A673 (cell line): ENCODE data around the gene FBXL17. TPM values are rescaled to one million over a fixed set of nuclear protein-coding genes. Genes with fewer than 3 reads are reported as not detected.

Experiments used
- BruUV-seq: library from RNA; stranded (reverse); fragments of 400-500 nt; replicated peaks from 2 replicates; lab custom pipeline; 2021; lab: Mats Ljungman, UMichigan
- CTCF ChIA-PET: fragments of 300-600 bp; sonication (Branson Sonifier 250); formaldehyde crosslinking; loops from one replicate; lab custom pipeline; 2022; ENCODE audit warnings: antibody characterized with exemption; lab: Charles Lee
- POLR2A ChIA-PET: fragments of 300-600 bp; sonication (Branson Sonifier 250); formaldehyde crosslinking; loops from one replicate; lab custom pipeline; 2022; ENCODE audit warnings: antibody characterized with exemption; ENCODE audit not compliant: low non-redundant PET; lab: Charles Lee
- DNase-seq: peaks from one replicate; pipeline ENCODE4 v3.0.0-alpha.2; 2015; ENCODE audit warnings: low spot score
- H3K27ac ChIP-seq: fragments of 200-600 bp; sonication (generic); 2 replicates; pipeline ENCODE4 v1.5.1; 2016; ENCODE audit warnings: mixed run types, low read depth, mild to moderate bottlenecking, mixed read lengths, antibody characterized with exemption, low read length; ENCODE audit not compliant: poor library complexity, severe bottlenecking
- H3K27me3 ChIP-seq: fragments of 200-600 bp; sonication (generic); replicated peaks from 2 replicates; pipeline ENCODE4 v1.6.1; 2017; ENCODE audit warnings: mixed run types, low read depth, mild to moderate bottlenecking, mixed read lengths, antibody characterized with exemption, low read length; ENCODE audit not compliant: insufficient read depth, poor library complexity
- H3K36me3 ChIP-seq: fragments of 200-600 bp; sonication (generic); 2 replicates; pipeline ENCODE4 v1.6.1; 2016; ENCODE audit warnings: mixed run types, mild to moderate bottlenecking, mixed read lengths, antibody characterized with exemption, low read length; ENCODE audit not compliant: insufficient read depth, poor library complexity, severe bottlenecking
- H3K4me1 ChIP-seq: fragments of 200-600 bp; sonication (generic); 2 replicates; pipeline ENCODE4 v1.6.1; 2017; ENCODE audit warnings: mixed run types, mild to moderate bottlenecking, mixed read lengths, antibody characterized with exemption, low read length; ENCODE audit not compliant: insufficient read depth, poor library complexity, severe bottlenecking
- H3K4me3 ChIP-seq: fragments of 200-600 bp; sonication (generic); 2 replicates; pipeline ENCODE4 v1.5.1; 2016; ENCODE audit warnings: low read depth, mixed run types, mild to moderate bottlenecking, mixed read lengths, low read length; ENCODE audit not compliant: poor library complexity, severe bottlenecking
- H3K9me3 ChIP-seq: fragments of 200-600 bp; sonication (generic); 2 replicates; pipeline ENCODE4 v1.6.1; 2016; ENCODE audit warnings: mixed run types, low read depth, mild to moderate bottlenecking, mixed read lengths, antibody characterized with exemption, low read length; ENCODE audit not compliant: poor library complexity, severe bottlenecking
- CTCF ChIP-seq: fragments of 300-800, 200-600 bp; sonication (generic); conservative IDR thresholded peaks from 2 replicates; pipeline ENCODE4 v1.5.1; 2017; ENCODE audit warnings: low read depth, mild to moderate bottlenecking, antibody characterized with exemption, low read length, moderate library complexity, mixed read lengths
- EZH2 ChIP-seq: fragments of 200-600 bp; sonication (generic); IDR thresholded peaks from 2 replicates; pipeline ENCODE4 v1.6.1; 2017; ENCODE audit warnings: borderline replicate concordance, low read depth, mild to moderate bottlenecking, mixed read lengths, antibody characterized with exemption, low read length; ENCODE audit not compliant: poor library complexity, severe bottlenecking
- intact Hi-C: fragments of 100-400 bp; cut with micrococcal nuclease; formaldehyde crosslinking; loops from one replicate; pipeline ENCODE4 v1.10.0; 2022; ENCODE audit not compliant: unreplicated experiment
- total RNA-seq: library from RNA; stranded (reverse); gene quantifications from 2 replicates; pipeline ENCODE4 v1.2.3, GENCODE V29; 2021

FBXL17 gene
- total RNA-seq, 1 experiment from 2014 or later: 5.7 TPM

GRCh38 chr5:107913494-107913893, 468.4 kb downstream of the FBXL17 start:
- CTCF ChIA-PET: no interaction called here
- H3K36me3 ChIP-seq: no peaks in the 10 kb centered on the region
- BruUV-seq: no TSS peak
- intact Hi-C loops: loop anchor here (5.0 kb wide), 1 partner anchor 59 kb away; no protein-coding TSS in a partner anchor
- H3K27me3 ChIP-seq: no peaks in the 10 kb centered on the region
- POLR2A ChIA-PET: no interaction called here
- TF ChIP-seq CTCF (no peak), EZH2 (no peak)
- DNase-seq: no peak
- H3K4me1 ChIP-seq: no peaks in the 10 kb centered on the region
- no peak overlapping the region for H3K27ac ChIP-seq
- H3K4me3 ChIP-seq: no peak overlapping the region
- no peaks in the 10 kb centered on the region for H3K9me3 ChIP-seq

DNA sequence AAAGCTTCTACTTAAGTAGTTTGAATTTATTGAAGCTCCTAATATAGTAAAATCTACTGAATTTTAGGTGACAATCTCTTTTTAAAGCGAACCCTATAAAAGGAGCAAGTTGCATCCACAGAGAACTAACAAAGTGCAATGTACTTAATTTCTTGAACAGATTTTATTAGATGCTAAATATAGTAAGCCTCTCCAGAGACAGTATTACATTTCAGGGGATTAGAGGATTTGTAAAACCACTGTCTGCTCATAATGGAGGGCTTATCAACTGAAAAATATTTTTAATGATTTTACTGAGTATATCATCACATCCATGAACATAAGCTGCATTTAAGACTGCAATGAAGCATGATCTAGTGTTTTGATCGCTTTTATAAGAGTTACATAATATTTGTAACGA, 481.2 kb downstream of the FBXL17 start:
- ChIA-PET CTCF (no interaction called here), POLR2A (no interaction called here)
- no peak for DNase-seq

GRCh38 chr5:107894361-107894760, 487.5 kb downstream of the FBXL17 start:
- POLR2A ChIA-PET: no interaction called here

More for the DNA sequence above, 481.2 kb downstream of the FBXL17 start:
- no TSS peak for BruUV-seq
- Histone ChIP-seq H3K4me3 (no peak overlapping the region), H3K9me3 (no peaks in the 10 kb centered on the region), H3K36me3 (no peaks in the 10 kb centered on the region), H3K27me3 (no peaks in the 10 kb centered on the region), H3K27ac (no peak overlapping the region), H3K4me1 (peaks cover 4% of the 10 kb centered on the region)
- intact Hi-C loops: no loop called here
- TF ChIP-seq EZH2 (no peak), CTCF (no peak)

More at GRCh38 chr5:107894361-107894760, 487.5 kb downstream of the FBXL17 start:
- no peaks in the 10 kb centered on the region for H3K27me3 ChIP-seq
- no peaks in the 10 kb centered on the region for H3K9me3 ChIP-seq
- H3K4me1 ChIP-seq: no peaks in the 10 kb centered on the region
- BruUV-seq: no TSS peak
- no peak overlapping the region for H3K4me3 ChIP-seq
- H3K27ac ChIP-seq: no peak overlapping the region
- CTCF ChIA-PET: no interaction called here
- TF ChIP-seq EZH2 (no peak), CTCF (no peak)
- no peak for DNase-seq
- intact Hi-C loops: no loop called here
- no peaks in the 10 kb centered on the region for H3K36me3 ChIP-seq
